Measurements from ENCODE around the gene PRPF6. TPM values are rescaled to one million over a fixed set of nuclear protein-coding genes. Genes with fewer than 3 reads are reported as not detected.

The PRPF6 gene
- total RNA-seq, 1 experiment from 2014 or later = 88.4 TPM

DNA sequence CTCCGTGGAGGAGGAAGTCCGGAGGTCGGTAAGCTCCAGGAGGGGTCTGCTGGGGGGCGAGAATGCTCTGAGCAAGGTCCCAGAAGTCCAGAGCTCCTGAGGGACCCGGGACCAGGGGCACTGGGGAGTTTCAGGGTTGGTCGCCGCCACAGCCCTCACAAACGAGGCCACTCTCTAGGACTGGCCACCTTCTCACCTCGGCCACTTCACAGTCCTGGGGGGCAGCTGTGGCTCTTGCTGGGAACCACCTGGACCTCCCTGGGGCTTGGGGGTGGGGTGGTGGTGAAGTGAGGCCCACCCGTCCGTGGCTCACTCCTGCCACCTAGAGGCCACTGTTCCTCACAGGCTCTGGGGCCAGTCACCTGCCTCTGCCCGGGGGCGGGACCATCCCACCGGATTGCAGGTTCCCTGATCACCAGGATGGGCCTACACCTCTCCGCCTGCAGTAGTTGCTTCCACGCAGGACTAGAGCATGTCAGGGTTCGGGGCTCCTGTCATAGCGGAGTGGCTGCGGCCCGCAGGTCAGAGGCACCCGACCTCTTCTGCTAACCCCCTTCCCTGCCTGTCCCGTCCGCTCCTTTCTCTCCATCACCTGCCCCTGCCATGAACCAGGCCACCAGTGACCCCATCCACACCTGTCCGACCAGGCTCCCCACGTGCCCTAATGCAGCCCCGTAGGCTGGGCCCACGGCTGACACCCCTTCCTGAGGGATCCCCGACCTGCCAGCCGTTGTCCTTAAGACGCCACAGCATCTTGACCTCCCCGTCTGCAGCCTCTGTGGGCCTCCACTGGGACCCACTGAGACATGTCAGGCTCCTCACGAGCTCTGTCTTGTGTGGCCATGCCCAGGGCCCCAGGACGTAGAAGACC is 76.9 kb downstream of the PRPF6 start:
- in situ Hi-C loops (cut with HindIII; ENCODE audit: low pct_unique_long_range_greater_than_20kb, low sequenced_read_pairs) = no loop called here
- POLR2A ChIA-PET = interaction anchor here (0.5 kb wide), 1 partner anchor 111 kb away, joined by 3 read pairs; no protein-coding TSS in a partner anchor

GRCh38 chr20:64058536-64058935 is 77.6 kb downstream of the PRPF6 start:
- Histone ChIP-seq H3K4me1 (ENCODE audit: control insufficient read depth, insufficient read depth, low read length) (peaks cover 49% of the 10 kb centered on the region), H3K9me3 (ENCODE audit: control insufficient read depth, insufficient read depth, low read depth, low read length) (no peaks in the 10 kb centered on the region), H3K27ac (ENCODE audit: low read length) (no peak overlapping the region), H3K36me3 (ENCODE audit: control insufficient read depth, insufficient read depth, low read length) (no peaks in the 10 kb centered on the region), H3K4me3 (ENCODE audit: low read depth in 2 of 2, low read length in 2 of 2) (no peak overlapping the region), H3K27me3 (ENCODE audit: control insufficient read depth, insufficient read depth, low read length) (no peaks in the 10 kb centered on the region)
- ChIA-PET CTCF (no interaction called here), POLR2A (interaction anchor here (0.6 kb wide), 1 partner anchor 23 kb away, joined by 4 read pairs; no protein-coding TSS in a partner anchor)
- no peak for TF ChIP-seq CTCF (IDR thresholded peaks at IDR 0.05)
- TF ChIP-seq REST (IDR thresholded peaks at IDR 0.05; ENCODE audit: insufficient read depth in 1 of 2, low read depth in 2 of 2, low read length in 1 of 2) = no peak
- no peak for TF ChIP-seq POLR2AphosphoS5 (IDR thresholded peaks at IDR 0.05; ENCODE audit: low read depth, low read length)
- TF ChIP-seq SIN3A (IDR thresholded peaks at IDR 0.05; ENCODE audit: borderline replicate concordance, insufficient read depth, low read depth, low read length) = no peak
- no peak for TF ChIP-seq TCF7L2 (IDR thresholded peaks at IDR 0.05; ENCODE audit: low read depth, low read length)
- BruUV-seq (replicated peaks) = no TSS peak
- in situ Hi-C loops (cut with HindIII; ENCODE audit: low pct_unique_long_range_greater_than_20kb, low sequenced_read_pairs) (no loop called here), intact Hi-C loops (cut with micrococcal nuclease; ENCODE audit: unreplicated experiment) (no loop called here)
- ATAC-seq (no peak), DNase-seq (ENCODE audit: low read depth, low spot score) (no peak)

More for the DNA sequence above, 76.9 kb downstream of the PRPF6 start:
- no TSS peak for BruUV-seq (replicated peaks)
- Histone ChIP-seq H3K36me3 (ENCODE audit: control insufficient read depth, insufficient read depth, low read length) (no peaks in the 10 kb centered on the region), H3K9me3 (ENCODE audit: control insufficient read depth, insufficient read depth, low read depth, low read length) (no peaks in the 10 kb centered on the region), H3K4me1 (ENCODE audit: control insufficient read depth, insufficient read depth, low read length) (peaks cover 49% of the 10 kb centered on the region), H3K27me3 (ENCODE audit: control insufficient read depth, insufficient read depth, low read length) (no peaks in the 10 kb centered on the region), H3K27ac (ENCODE audit: low read length) (peak overlapping the region; percentile 68; the same call in 1 of the 2 replicates), H3K4me3 (ENCODE audit: low read depth in 2 of 2, low read length in 2 of 2) (no peak overlapping the region)
- TF ChIP-seq POLR2AphosphoS5 (IDR thresholded peaks at IDR 0.05; ENCODE audit: low read depth, low read length) (no peak), SIN3A (IDR thresholded peaks at IDR 0.05; ENCODE audit: borderline replicate concordance, insufficient read depth, low read depth, low read length) (no peak), CTCF (IDR thresholded peaks at IDR 0.05) (peak; percentile 96)
- no peak for DNase-seq (ENCODE audit: low read depth, low spot score)
- intact Hi-C loops (cut with micrococcal nuclease; ENCODE audit: unreplicated experiment) = no loop called here
- CTCF ChIA-PET = interaction anchor here (2.3 kb wide), 1 partner anchor 19 kb away, joined by 14 read pairs; no protein-coding TSS in a partner anchor
- ATAC-seq = peak; percentile 79
